K562 (cell line): ENCODE data around the gene XPR1.

Experiments used
- FOXA1 ChIP-seq: fragments of 450-650 bp; IDR thresholded peaks from 2 replicates; pipeline ENCODE4 v1.6.1; 2016; ENCODE audit warnings: mild to moderate bottlenecking, borderline replicate concordance
- POLR2A ChIP-seq: fragments of 450-650 bp; conservative IDR thresholded peaks from 2 replicates; pipeline ENCODE4 v1.6.1; 2016
- TF ChIP-seq, protein P1 (sequence below), 2 experiments: fragments of 150-350 bp in 1 of 2; IDR thresholded peaks; 2 replicates each; pipeline ENCODE4 v1.6.1; 2012 to 2016; ENCODE audit warnings: low read depth in 2 of 2, low read length in 2 of 2, mild to moderate bottlenecking in 1 of 2, moderate library complexity in 1 of 2

GRCh38 chr1:180836449-180836848 is 204.6 kb downstream of the XPR1 start:
- TF ChIP-seq FOXA1 (no peak), POLR2A (no peak)
- TF ChIP-seq, protein P1, sequence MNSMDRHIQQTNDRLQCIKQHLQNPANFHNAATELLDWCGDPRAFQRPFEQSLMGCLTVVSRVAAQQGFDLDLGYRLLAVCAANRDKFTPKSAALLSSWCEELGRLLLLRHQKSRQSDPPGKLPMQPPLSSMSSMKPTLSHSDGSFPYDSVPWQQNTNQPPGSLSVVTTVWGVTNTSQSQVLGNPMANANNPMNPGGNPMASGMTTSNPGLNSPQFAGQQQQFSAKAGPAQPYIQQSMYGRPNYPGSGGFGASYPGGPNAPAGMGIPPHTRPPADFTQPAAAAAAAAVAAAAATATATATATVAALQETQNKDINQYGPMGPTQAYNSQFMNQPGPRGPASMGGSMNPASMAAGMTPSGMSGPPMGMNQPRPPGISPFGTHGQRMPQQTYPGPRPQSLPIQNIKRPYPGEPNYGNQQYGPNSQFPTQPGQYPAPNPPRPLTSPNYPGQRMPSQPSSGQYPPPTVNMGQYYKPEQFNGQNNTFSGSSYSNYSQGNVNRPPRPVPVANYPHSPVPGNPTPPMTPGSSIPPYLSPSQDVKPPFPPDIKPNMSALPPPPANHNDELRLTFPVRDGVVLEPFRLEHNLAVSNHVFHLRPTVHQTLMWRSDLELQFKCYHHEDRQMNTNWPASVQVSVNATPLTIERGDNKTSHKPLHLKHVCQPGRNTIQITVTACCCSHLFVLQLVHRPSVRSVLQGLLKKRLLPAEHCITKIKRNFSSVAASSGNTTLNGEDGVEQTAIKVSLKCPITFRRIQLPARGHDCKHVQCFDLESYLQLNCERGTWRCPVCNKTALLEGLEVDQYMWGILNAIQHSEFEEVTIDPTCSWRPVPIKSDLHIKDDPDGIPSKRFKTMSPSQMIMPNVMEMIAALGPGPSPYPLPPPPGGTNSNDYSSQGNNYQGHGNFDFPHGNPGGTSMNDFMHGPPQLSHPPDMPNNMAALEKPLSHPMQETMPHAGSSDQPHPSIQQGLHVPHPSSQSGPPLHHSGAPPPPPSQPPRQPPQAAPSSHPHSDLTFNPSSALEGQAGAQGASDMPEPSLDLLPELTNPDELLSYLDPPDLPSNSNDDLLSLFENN (IDR thresholded peaks at IDR 0.05; ENCODE audit: low read depth in 2 of 2, low read length in 2 of 2), result no peak
